DOHH2 (cell line): ENCODE measurements around the gene KRTAP19-8.

ENCODE experiments used
- CTCF ChIP-seq: fragments of 200-600 bp; sonication (generic); IDR thresholded peaks from one replicate; pipeline ENCODE4 v1.5.1; 2014; ENCODE audit warnings: antibody characterized with exemption, mild to moderate bottlenecking, low read depth, low read length; ENCODE audit not compliant: poor library complexity, severe bottlenecking
- EZH2phosphoT487 ChIP-seq: fragments of 200-600 bp; sonication (generic); IDR thresholded peaks from 2 replicates; pipeline ENCODE4 v1.6.1; 2017; ENCODE audit warnings: borderline replicate concordance, mild to moderate bottlenecking, antibody characterized with exemption, low read length, moderate library complexity, mixed read lengths

DNA sequence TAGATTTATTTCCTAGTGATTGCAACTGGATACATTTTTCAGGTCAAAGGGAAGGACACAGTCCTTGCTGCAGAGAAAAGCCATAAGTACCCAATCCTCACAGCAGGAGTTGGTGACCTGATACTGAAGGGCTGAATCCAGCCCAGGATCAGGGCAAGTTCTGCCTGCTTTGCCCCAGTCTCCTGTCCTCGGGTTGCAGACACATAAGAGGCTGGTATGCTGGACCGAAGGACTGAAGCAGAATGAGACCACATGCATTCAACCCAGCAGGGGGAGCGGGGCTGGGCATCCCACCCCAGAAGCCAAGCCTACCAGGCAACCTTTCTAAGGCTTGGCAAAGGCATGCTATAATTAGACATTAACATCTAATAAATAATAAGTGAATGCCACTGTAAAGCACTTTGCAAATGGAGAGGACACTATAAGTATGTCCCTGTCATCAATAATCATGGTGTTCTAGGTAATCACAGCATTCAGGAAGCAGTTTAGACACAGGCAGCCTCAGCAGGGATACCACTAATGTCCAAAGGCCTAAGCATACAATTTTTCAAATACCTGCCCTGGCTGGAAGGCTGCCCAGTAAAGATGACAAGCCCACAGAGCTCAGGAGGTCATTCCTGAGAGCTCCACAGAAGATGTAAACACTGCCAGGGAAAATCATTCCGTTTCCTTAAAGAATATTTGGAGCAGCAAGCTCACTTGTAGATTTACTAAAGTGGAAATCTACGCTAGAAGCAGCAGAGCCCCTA lies 47.6 kb downstream of the KRTAP19-8 start:
- no peak for TF ChIP-seq CTCF
- TF ChIP-seq EZH2phosphoT487: no peak
